GM21786 (cell line): ENCODE measurements around the gene SYT14.
"Not testable (repeated sequence)": the region's sequence is repeated elsewhere in the genome, so short reads cannot be mapped to it uniquely, and the experiment has no call there.

ENCODE experiments used
- ATAC-seq: cut with Tn5 transposase; IDR thresholded peaks from one replicate; pipeline ENCODE4 v1.9.1; 2021; ENCODE audit not compliant: unreplicated experiment

The SYT14 gene

GRCh38 chr1:209937996-209938959 lies at the start of gene SYT14:
Gene SYT14 (plus strand): TSS chr1:209938217. CDS start chr1:209938265, 48 bp downstream.
- ATAC-seq, result no peak

GRCh38 chr1:209888291-209889076 lies 49.5 kb upstream of the SYT14 start:
- not testable (repeated sequence) for ATAC-seq

DNA sequence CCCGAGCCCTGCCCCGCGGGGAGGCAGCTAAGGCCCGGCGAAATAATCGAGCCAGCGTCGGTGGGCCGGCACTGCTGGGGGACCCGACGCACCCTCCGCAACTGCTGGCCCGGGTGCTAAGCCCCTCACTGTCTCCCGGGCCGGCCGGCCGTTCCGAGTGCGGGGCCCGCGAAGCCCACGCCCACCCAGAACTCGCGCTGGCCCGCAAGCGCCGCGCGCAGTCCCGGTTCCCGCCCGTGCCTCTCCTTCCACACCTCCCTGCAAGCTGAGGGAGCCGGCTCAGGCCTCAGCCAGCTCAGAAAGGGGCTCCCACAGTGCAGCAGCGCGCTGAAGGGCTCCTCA lies 49.0 kb upstream of the SYT14 start:
- no peak for ATAC-seq

- no peak for ATAC-seq
These were observed 47.2 kb upstream of the SYT14 start for GRCh38 chr1:209890641-209891330.

DNA sequence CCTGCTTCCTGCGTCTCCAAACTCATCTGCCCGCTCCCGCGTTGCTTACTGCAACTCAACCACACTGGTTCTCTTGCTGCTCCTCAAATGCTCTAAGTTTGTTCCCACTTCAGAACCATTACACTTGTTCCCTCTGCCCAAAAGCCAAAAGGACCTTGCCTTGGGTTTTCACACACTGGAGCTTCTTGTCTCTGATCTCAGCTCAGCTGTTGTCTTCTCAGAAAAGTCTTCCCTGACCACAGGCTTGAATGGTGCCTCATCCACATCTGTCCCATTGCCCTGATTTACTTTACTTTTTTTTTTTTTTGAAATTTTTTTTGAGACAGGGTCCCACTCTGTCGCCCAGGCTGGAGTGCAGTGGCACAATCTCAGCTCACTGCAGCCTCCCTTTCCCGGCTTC lies 44.3 kb upstream of the SYT14 start:
- ATAC-seq, result no peak

- ATAC-seq, result no peak
These were observed 42.3 kb upstream of the SYT14 start for GRCh38 chr1:209895709-209896108.

DNA sequence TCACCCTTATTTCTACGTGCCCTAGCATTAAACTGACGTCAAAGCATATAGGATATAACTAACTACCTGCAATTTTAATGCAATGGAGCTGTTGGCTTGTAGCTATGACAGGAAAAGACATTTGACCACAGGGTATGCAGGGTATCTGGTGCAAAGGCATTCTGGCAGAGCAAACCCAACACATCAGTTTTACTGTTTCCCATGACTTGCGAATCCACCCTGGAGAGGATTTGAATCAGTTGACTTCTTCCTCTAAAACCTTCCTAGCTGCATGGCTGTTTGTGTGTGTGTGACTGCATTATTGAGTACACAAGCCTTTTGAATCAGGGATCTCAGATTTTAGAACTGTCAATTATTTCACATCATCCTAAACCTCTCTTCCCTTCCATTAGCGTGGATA lies 41.7 kb upstream of the SYT14 start:
- ATAC-seq, result no peak

DNA sequence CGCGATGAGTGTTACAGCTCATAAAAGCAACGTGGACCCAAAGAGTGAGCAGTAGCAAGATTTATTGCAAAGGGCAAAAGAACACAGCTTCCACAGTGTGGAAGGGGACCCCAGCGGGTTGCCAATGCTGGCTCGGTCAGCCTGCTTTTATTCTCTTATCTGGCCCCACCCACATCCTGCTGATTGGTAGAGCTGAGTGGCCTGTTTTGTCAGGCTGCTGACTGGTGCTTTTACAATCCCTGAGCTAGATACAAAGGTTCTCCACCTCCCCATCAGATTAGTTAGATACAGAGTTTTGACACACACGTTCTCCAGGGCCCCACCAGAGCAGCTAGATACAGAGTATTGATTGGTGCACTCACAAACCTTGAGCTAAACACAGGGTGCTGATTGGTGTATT lies 39.7 kb upstream of the SYT14 start:
- not testable (repeated sequence) for ATAC-seq

DNA sequence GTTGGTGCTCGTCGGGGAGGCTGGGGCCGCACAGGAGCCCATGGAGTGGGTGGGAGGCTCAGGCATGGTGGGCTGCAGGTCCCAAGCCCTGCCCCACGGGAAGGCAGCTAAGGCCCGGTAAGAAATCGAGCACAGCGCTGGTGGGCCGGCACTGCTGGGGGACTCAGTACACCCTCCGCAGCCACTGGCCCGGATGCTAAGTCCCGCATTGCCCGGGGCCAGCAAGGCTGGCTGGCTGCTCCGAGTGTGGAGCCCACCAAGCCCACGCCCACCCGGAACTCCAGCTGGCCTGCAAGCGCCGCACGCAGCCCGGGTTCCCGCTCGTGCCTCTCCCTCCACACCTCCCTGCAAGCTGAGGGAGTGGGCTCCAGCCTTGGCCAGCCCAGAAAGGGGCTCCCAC lies 39.2 kb upstream of the SYT14 start:
- ATAC-seq, result not testable (repeated sequence)

DNA sequence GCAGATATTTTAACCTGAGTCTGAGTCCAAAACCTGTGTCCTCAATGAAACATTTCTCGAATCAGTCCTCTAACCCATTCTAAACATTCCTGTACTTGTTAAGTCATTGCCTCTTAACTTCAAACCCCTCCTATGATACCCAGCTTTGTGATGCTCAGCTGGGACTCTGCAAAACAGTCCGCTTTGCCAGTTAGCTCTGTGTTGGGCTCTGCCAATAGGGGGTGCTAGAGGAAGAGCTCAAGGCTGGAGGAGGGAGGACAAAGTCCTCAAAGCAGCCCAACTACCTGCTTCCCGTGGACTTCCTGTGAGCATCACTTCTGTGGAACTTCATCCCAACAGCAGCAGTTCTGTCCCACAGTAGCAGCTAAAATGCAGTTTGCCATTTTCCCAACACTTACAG lies 38.1 kb upstream of the SYT14 start:
- peak; percentile 69 for ATAC-seq

DNA sequence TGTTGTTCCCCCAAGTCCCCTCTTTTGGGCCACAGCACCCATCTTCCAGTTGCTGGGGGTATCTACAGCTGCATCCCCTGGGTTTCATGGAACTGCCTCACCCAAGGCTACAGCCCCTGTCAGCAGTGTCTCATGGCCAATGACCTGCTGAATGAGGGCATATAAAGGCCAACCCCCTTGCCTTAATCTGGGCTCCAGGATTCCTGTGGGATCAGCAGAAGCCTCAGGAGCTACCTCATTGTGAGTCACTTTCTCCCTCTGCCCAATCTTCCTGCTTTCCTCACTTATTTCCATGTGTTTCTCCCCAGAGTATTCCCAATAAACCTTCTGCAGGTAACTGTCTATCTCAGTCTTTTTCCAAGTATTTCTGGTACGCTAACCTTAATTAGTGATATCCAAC lies 37.3 kb upstream of the SYT14 start:
- ATAC-seq, result no peak

GRCh38 chr1:209901211-209901610 lies 36.8 kb upstream of the SYT14 start:
- ATAC-seq, result no peak

DNA sequence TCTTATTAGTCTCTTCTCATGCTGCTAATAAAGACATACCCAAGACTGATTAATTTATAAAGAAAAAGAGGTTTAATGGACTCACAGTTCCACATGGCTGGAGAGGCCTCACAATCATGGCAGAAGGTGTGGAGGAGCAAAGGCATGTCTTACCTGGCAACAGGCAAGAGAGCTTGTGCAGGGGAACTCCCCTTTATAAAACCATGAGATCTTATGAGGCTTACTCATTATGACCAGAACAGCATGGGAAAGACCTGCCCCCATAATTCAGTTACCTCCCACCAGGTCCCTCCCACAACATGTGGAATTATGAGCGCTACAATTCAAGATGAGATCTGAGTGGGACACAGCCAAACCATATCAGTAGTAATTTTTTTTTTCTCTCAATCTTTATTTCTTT lies 33.2 kb upstream of the SYT14 start:
- not testable (repeated sequence) for ATAC-seq

DNA sequence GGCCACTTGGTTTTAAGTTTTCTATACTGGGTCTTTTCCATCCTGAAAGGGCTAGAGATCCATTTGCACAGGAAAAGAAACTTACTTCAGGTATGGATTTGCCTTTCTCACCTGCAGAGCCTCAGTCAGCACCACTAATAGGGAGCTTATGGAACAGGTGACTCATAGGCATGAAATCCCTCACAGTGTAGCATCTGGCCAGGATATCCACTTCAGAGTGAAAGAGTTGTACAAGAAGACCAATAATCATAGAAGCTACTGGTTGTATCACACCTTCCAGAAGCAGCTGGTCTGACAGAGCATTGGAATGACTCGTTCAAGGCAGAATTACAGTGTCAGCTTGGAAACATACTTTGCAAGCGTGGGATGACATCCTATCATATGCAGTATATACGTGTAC lies 26.3 kb upstream of the SYT14 start:
- no peak for ATAC-seq

DNA sequence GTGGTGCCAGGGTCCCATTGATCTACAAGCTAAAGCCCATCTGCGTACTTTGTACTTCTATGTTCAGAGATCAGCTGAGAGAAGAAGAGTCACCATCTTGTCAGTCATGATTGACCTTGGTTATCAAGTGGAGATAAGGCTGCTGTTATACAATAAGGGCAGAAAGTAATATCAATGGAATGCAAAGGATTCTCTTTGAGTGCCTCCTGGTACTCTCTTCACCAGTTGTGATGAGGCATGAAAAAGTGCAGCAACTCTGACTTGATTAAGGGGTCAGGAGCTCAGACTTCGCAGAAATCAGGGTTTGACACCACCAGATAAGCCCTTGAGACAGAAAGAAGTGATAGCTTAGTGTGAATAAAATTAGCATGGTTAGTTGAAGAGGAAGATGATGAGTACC lies 25.7 kb upstream of the SYT14 start:
- no peak for ATAC-seq

DNA sequence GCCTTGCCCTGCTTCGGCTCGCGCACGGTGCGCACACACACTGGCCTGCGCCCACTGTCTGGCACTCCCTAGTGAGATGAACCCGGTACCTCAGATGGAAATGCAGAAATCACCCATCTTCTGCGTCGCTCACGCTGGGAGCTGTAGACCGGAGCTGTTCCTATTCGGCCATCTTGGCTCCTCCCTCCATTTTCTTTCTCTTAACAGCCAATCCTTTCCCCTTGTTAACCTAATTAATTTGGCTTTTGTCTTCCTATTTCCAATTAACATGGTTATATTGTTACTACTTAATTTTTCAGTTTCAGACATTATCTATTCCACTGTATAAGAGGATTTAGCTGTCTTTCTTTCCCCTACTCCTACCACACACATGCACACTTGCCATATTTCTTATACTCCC lies 18.4 kb upstream of the SYT14 start:
- not testable (repeated sequence) for ATAC-seq

GRCh38 chr1:209920844-209921243 lies 17.2 kb upstream of the SYT14 start:
- no peak for ATAC-seq

- ATAC-seq, result no peak
These were observed 13.6 kb upstream of the SYT14 start for GRCh38 chr1:209924390-209924789.

GRCh38 chr1:209926045-209926444 lies 12.0 kb upstream of the SYT14 start:
- ATAC-seq, result no peak

DNA sequence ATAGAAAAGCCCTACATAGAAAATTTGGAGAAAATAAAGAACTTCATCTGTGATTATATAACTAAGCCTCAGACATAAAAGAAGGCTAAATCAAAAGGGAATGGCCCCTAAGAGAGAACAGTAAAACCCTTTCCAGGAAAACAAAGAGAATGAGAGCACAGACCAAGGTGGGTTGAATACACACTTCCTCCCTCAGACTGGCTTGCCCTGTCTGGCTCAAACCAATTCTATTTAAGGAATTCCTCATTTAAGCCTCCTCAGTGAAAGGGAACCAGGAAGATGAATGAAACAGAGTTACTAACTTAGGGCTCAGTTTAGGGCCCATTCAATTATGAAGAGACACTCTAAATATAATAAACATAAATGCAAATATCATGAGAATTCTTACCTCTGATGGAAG lies 10.6 kb upstream of the SYT14 start:
- no peak for ATAC-seq

GRCh38 chr1:209929751-209930150 lies 8.3 kb upstream of the SYT14 start:
- no peak for ATAC-seq
